A549 treated with AZD2906 at 1 μM for 4 hours (cell line): ENCODE data around the gene RASA1. TPM values are rescaled to one million over a fixed set of nuclear protein-coding genes. Genes with fewer than 3 reads are reported as not detected.

Source experiments
- total RNA-seq: library from RNA; stranded (reverse); fragments of 200-300 nt; extraction: Qiagen RNA extraction; gene quantifications from 5 replicates; pipeline ENCODE4 v1.2.3, GENCODE V29; 2022

The RASA1 gene
- 17.3 to 23.4 TPM (median 22.0 TPM) in 5 replicates for total RNA-seq

DNA sequence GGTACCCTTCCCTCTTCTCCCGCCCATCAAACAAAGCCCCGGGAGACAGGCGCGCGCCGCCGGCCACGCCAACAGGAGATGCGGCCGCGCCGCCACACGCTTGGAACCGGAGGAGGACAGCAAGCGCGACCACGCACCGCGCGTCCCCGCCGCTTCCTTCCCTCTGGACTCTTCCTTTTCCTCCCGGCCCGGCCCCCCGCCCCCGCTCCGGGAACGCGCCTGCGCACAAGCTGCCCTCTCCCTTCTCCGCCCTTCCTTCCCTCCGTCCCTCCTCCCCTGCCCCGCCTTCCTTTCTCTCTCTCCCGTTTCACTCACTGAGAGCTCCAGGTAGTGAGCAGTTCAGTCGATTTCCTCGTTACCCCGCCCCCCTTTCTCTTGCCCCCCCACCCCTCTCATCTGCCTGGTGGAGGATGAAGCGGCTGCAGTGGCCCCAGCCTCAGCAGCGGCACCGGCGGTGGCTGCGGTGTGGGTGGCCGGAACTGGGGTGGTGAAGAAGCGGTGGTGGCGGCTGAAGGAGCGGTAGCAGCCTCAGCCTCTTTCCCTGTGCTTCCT, at the start of gene RASA1:
Gene RASA1, plus strand, starts transcription at position 310 of the 552 bp plus-strand sequence. CDS start 569 bp downstream, outside the sequence.

DNA sequence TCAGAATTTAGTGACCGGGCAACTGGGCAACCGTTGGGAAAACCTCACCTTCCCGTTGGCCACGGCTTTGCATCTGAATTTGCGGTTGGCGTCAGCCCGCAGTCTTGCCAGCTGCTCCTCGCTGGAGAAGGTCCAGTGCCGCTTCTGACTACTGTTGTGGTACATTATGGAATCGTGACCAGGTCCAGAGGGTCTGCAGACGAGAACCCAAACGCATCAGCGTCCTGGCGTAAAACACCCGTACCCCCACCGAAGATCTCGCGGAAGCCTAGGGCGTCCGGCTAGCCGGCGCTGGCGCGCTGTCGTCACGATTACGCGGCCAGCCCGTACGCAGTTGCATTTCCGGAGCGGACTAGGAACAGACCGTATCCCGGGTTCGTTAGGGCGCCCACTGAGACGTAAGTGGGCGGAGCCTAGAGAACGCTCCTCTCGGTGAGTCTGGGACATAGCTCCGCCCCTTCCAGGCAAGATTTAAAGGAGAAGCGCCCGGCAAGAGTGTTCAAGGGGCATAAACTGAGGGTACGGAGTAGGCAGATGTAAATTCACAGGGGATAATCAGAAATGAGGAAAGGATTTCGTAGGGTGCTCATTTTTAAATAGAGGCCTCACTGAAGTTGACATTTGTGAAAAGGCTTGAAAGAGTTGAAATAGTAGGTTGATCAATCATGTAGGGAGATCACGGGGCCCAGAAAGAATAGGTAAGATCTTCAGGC, 145.1 kb downstream of the RASA1 start, which contains the start of gene CCNH:
Gene CCNH, minus strand, starts transcription at position 301 of the 713 bp plus-strand sequence. Its CDS starts 136 bp downstream, at position 165.

Other genes starting within 250 kb of the RASA1 start
- gene CCNH, start 145.0 kb downstream of the RASA1 start, total RNA-seq = 35.0 to 52.7 TPM (median 37.7 TPM) in 5 replicates